PC-3 (cell line): ENCODE data around the gene TMEM94.
"Not testable (repeated sequence)": the region's sequence is repeated elsewhere in the genome, so short reads cannot be mapped to it uniquely, and the experiment has no call there.

ENCODE experiments used
- EZH2 ChIP-seq: fragments of 300-600 bp; sonication (generic); IDR thresholded peaks from one replicate; pipeline ENCODE4 v1.6.1; 2017; ENCODE audit warnings: antibody characterized with exemption, mild to moderate bottlenecking, low read length; ENCODE audit not compliant: unreplicated experiment
- TF ChIP-seq, protein P1 (sequence below): fragments of 300-600 bp; sonication (generic); conservative IDR thresholded peaks from 2 replicates; pipeline ENCODE4 v1.5.1; 2017; ENCODE audit warnings: antibody characterized with exemption, low read depth, mild to moderate bottlenecking, low read length

DNA sequence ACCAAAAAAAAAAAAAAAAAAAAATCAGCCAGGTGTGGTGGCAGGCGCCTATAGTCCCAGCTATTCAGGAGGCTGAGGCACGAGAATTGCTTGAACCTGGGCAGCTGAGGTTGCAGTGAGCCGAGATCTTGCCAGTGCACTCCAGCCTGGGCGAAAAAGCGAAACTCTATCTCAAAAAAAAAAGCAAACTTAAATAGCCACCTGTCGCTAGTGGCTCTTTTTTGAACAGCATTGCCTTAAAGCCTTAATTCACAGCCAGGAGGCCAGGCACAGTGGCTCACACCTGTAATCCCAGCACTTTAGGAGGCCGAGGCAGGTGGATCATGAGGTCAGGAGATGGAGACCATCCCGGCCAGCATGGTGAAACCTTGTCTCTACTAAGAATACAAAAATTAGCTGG is 64.0 kb downstream of the TMEM94 start:
- TF ChIP-seq, protein P1, sequence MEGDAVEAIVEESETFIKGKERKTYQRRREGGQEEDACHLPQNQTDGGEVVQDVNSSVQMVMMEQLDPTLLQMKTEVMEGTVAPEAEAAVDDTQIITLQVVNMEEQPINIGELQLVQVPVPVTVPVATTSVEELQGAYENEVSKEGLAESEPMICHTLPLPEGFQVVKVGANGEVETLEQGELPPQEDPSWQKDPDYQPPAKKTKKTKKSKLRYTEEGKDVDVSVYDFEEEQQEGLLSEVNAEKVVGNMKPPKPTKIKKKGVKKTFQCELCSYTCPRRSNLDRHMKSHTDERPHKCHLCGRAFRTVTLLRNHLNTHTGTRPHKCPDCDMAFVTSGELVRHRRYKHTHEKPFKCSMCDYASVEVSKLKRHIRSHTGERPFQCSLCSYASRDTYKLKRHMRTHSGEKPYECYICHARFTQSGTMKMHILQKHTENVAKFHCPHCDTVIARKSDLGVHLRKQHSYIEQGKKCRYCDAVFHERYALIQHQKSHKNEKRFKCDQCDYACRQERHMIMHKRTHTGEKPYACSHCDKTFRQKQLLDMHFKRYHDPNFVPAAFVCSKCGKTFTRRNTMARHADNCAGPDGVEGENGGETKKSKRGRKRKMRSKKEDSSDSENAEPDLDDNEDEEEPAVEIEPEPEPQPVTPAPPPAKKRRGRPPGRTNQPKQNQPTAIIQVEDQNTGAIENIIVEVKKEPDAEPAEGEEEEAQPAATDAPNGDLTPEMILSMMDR, result not testable (repeated sequence)
- TF ChIP-seq EZH2, result not testable (repeated sequence)
